SK-N-MC (cell line): ENCODE data around the gene CFAP20DC.

Experiments
- EZH2 ChIP-seq: fragments of 200-600 bp; sonication (generic); IDR thresholded peaks from one replicate; pipeline ENCODE4 v1.6.1; 2017; ENCODE audit warnings: antibody characterized with exemption
- POLR2AphosphoS5 ChIP-seq: IDR thresholded peaks from 2 replicates; pipeline ENCODE4 v1.6.1; 2012; ENCODE audit warnings: mild to moderate bottlenecking, low read depth, low read length, borderline replicate concordance

GRCh38 chr3:58867621-58868020 is 182.2 kb downstream of the CFAP20DC start:
- no peak for TF ChIP-seq EZH2
- no peak for TF ChIP-seq POLR2AphosphoS5
